ENCODE data around the gene SLC5A6.

The SLC5A6 gene

GRCh38 chr2:27243391-27244130 lies 31.5 kb upstream of the SLC5A6 start:
- no peak for TF ChIP-seq ZNF274 (IDR thresholded peaks at IDR 0.05; ENCODE audit: low read depth, low read length)
- H3K4me3 ChIP-seq (ENCODE audit: low read length), result no peak overlapping the region

GRCh38 chr2:27242614-27242951 lies 30.5 kb upstream of the SLC5A6 start:
- no peak for TF ChIP-seq ZNF274 (IDR thresholded peaks at IDR 0.05; ENCODE audit: low read depth, low read length)
- no peak overlapping the region for H3K4me3 ChIP-seq (ENCODE audit: low read length)

- TF ChIP-seq ZNF274 (IDR thresholded peaks at IDR 0.05; ENCODE audit: low read depth, low read length), result no peak
- no peak overlapping the region for H3K4me3 ChIP-seq (ENCODE audit: low read length)
Measured at GRCh38 chr2:27241761-27242613, 29.9 kb upstream of the SLC5A6 start.

- H3K4me3 ChIP-seq (ENCODE audit: low read length), result no peak overlapping the region
Measured at GRCh38 chr2:27240406-27240805, 28.3 kb upstream of the SLC5A6 start.

GRCh38 chr2:27238976-27239375 lies 26.9 kb upstream of the SLC5A6 start:
- TF ChIP-seq ZNF274 (IDR thresholded peaks at IDR 0.05; ENCODE audit: low read depth, low read length), result no peak
- no peak overlapping the region for H3K4me3 ChIP-seq (ENCODE audit: low read length)

More at GRCh38 chr2:27240406-27240805, 28.3 kb upstream of the SLC5A6 start:
- TF ChIP-seq ZNF274 (IDR thresholded peaks at IDR 0.05; ENCODE audit: low read depth, low read length), result no peak

- H3K4me3 ChIP-seq (ENCODE audit: low read length), result no peak overlapping the region
- no peak for TF ChIP-seq ZNF274 (IDR thresholded peaks at IDR 0.05; ENCODE audit: low read depth, low read length)
Measured at GRCh38 chr2:27237341-27237945, 25.4 kb upstream of the SLC5A6 start.

GRCh38 chr2:27236626-27237025 lies 24.6 kb upstream of the SLC5A6 start:
- no peak overlapping the region for H3K4me3 ChIP-seq (ENCODE audit: low read length)
- TF ChIP-seq ZNF274 (IDR thresholded peaks at IDR 0.05; ENCODE audit: low read depth, low read length), result no peak

GRCh38 chr2:27236136-27236535 lies 24.1 kb upstream of the SLC5A6 start:
- H3K4me3 ChIP-seq (ENCODE audit: low read length), result no peak overlapping the region
- no peak for TF ChIP-seq ZNF274 (IDR thresholded peaks at IDR 0.05; ENCODE audit: low read depth, low read length)

GRCh38 chr2:27233341-27233740 lies 21.3 kb upstream of the SLC5A6 start:
- H3K4me3 ChIP-seq (ENCODE audit: low read length), result no peak overlapping the region
- no peak for TF ChIP-seq ZNF274 (IDR thresholded peaks at IDR 0.05; ENCODE audit: low read depth, low read length)

GRCh38 chr2:27231921-27232320 lies 19.9 kb upstream of the SLC5A6 start:
- no peak for TF ChIP-seq ZNF274 (IDR thresholded peaks at IDR 0.05; ENCODE audit: low read depth, low read length)
- no peak overlapping the region for H3K4me3 ChIP-seq (ENCODE audit: low read length)

GRCh38 chr2:27227501-27227900 lies 15.4 kb upstream of the SLC5A6 start:
- H3K4me3 ChIP-seq (ENCODE audit: low read length), result no peak overlapping the region
- no peak for TF ChIP-seq ZNF274 (IDR thresholded peaks at IDR 0.05; ENCODE audit: low read depth, low read length)

GRCh38 chr2:27225526-27225925 lies 13.5 kb upstream of the SLC5A6 start:
- no peak overlapping the region for H3K4me3 ChIP-seq (ENCODE audit: low read length)
- TF ChIP-seq ZNF274 (IDR thresholded peaks at IDR 0.05; ENCODE audit: low read depth, low read length), result no peak

- no peak overlapping the region for H3K4me3 ChIP-seq (ENCODE audit: low read length)
- TF ChIP-seq ZNF274 (IDR thresholded peaks at IDR 0.05; ENCODE audit: low read depth, low read length), result no peak
Measured at GRCh38 chr2:27223416-27223815, 11.3 kb upstream of the SLC5A6 start.

GRCh38 chr2:27222407-27222806 lies 10.3 kb upstream of the SLC5A6 start:
- no peak for TF ChIP-seq ZNF274 (IDR thresholded peaks at IDR 0.05; ENCODE audit: low read depth, low read length)
- no peak overlapping the region for H3K4me3 ChIP-seq (ENCODE audit: low read length)

GRCh38 chr2:27221166-27221565 lies 9.1 kb upstream of the SLC5A6 start:
- no peak for TF ChIP-seq ZNF274 (IDR thresholded peaks at IDR 0.05; ENCODE audit: low read depth, low read length)
- H3K4me3 ChIP-seq (ENCODE audit: low read length), result no peak overlapping the region
